Activated naive CD4-positive, alpha-beta T cell treated with anti-CD3 and anti-CD28 coated beads for 36 hours (primary cell): ENCODE data around the gene CAPZB. TPM values are rescaled to one million over a fixed set of nuclear protein-coding genes. Genes with fewer than 3 reads are reported as not detected.
A peak's percentile ranks its signal among the peaks of the same experiment; 100 is the strongest.

Experiments used
- CTCF ChIA-PET: fragments of 350-600 bp; sonication (Branson Sonifier 250); formaldehyde crosslinking; loops from one replicate; lab custom pipeline; 2021; ENCODE audit warnings: antibody characterized with exemption; lab: Charles Lee
- DNase-seq: peaks from one replicate; pipeline ENCODE4 v3.0.0-alpha.2; 2020
- H3K27ac Mint-ChIP-seq: one replicate; pipeline ENCODE4 v1.8.0; 2021; ENCODE audit warnings: mild to moderate bottlenecking, mixed read lengths
- H3K27me3 Mint-ChIP-seq: one replicate; pipeline ENCODE4 v1.8.0; 2021; ENCODE audit warnings: low read depth, mixed read lengths
- H3K36me3 Mint-ChIP-seq: one replicate; pipeline ENCODE4 v1.8.0; 2021; ENCODE audit warnings: low read depth, mixed read lengths
- H3K4me1 Mint-ChIP-seq: one replicate; pipeline ENCODE4 v1.8.0; 2021; ENCODE audit warnings: low read depth, mixed read lengths
- H3K4me3 Mint-ChIP-seq: one replicate; pipeline ENCODE4 v1.8.0; 2021; ENCODE audit warnings: mild to moderate bottlenecking, moderate library complexity, mixed read lengths
- H3K9me3 Mint-ChIP-seq: one replicate; pipeline ENCODE4 v1.8.0; 2021; ENCODE audit warnings: mixed read lengths
- intact Hi-C: fragments of 100-400 bp; cut with micrococcal nuclease; formaldehyde crosslinking; loops from one replicate; pipeline ENCODE4 v1.15.1; 2023
- total RNA-seq, 2 experiments: library from RNA; stranded (reverse); gene quantifications; one replicate each; pipeline ENCODE4 v1.2.3, GENCODE V29; 2021

The CAPZB gene
- total RNA-seq, 2 experiments from 2014 or later, result 362 to 381 TPM

GRCh38 chr1:19419691-19420090, 65.6 kb downstream of the CAPZB start:
- Mint-ChIP-seq H3K9me3 (no peaks in the 10 kb centered on the region), H3K4me1 (peaks cover 57% of the 10 kb centered on the region), H3K27ac (no peak overlapping the region), H3K36me3 (peaks cover 15% of the 10 kb centered on the region), H3K27me3 (no peaks in the 10 kb centered on the region), H3K4me3 (no peak overlapping the region)
- intact Hi-C loops, result no loop called here
- CTCF ChIA-PET, result no interaction called here
- no peak for DNase-seq

- no peak overlapping the region for H3K27ac Mint-ChIP-seq
- CTCF ChIA-PET, result no interaction called here
- H3K4me3 Mint-ChIP-seq, result no peak overlapping the region
- H3K4me1 Mint-ChIP-seq, result peaks cover 50% of the 10 kb centered on the region
- H3K9me3 Mint-ChIP-seq, result no peaks in the 10 kb centered on the region
- H3K27me3 Mint-ChIP-seq, result no peaks in the 10 kb centered on the region
- DNase-seq, result no peak
- peaks cover 15% of the 10 kb centered on the region for H3K36me3 Mint-ChIP-seq
- intact Hi-C loops, result no loop called here
Observed at GRCh38 chr1:19418503-19418971, 66.8 kb downstream of the CAPZB start.

- intact Hi-C loops, result no loop called here
- Mint-ChIP-seq H3K4me1 (peaks cover 46% of the 10 kb centered on the region), H3K9me3 (no peaks in the 10 kb centered on the region), H3K27me3 (no peaks in the 10 kb centered on the region), H3K4me3 (no peak overlapping the region), H3K27ac (no peak overlapping the region), H3K36me3 (peaks cover 15% of the 10 kb centered on the region)
- CTCF ChIA-PET, result interaction anchor here (0.6 kb wide), 1 partner anchor 11 kb away, joined by 7 read pairs; no protein-coding TSS in a partner anchor
- no peak for DNase-seq
Observed at GRCh38 chr1:19416921-19417470, 68.3 kb downstream of the CAPZB start.

GRCh38 chr1:19416145-19416544, 69.2 kb downstream of the CAPZB start:
- no peak for DNase-seq
- H3K27me3 Mint-ChIP-seq, result no peaks in the 10 kb centered on the region
- H3K4me1 Mint-ChIP-seq, result peaks cover 45% of the 10 kb centered on the region
- no peak overlapping the region for H3K27ac Mint-ChIP-seq
- CTCF ChIA-PET, result interaction anchor here (0.6 kb wide), 1 partner anchor 11 kb away, joined by 7 read pairs; no protein-coding TSS in a partner anchor
- intact Hi-C loops, result no loop called here
- peaks cover 18% of the 10 kb centered on the region for H3K36me3 Mint-ChIP-seq
- no peak overlapping the region for H3K4me3 Mint-ChIP-seq
- no peaks in the 10 kb centered on the region for H3K9me3 Mint-ChIP-seq

GRCh38 chr1:19414515-19415121, 70.7 kb downstream of the CAPZB start:
- Mint-ChIP-seq H3K27me3 (no peaks in the 10 kb centered on the region), H3K4me3 (no peak overlapping the region), H3K9me3 (no peaks in the 10 kb centered on the region), H3K4me1 (peaks cover 52% of the 10 kb centered on the region), H3K27ac (no peak overlapping the region), H3K36me3 (peaks cover 18% of the 10 kb centered on the region)
- CTCF ChIA-PET, result no interaction called here
- DNase-seq, result no peak
- intact Hi-C loops, result no loop called here

GRCh38 chr1:19413999-19414398, 71.3 kb downstream of the CAPZB start:
- Mint-ChIP-seq H3K27ac (no peak overlapping the region), H3K36me3 (peaks cover 15% of the 10 kb centered on the region), H3K9me3 (no peaks in the 10 kb centered on the region), H3K27me3 (no peaks in the 10 kb centered on the region), H3K4me1 (peaks cover 57% of the 10 kb centered on the region), H3K4me3 (no peak overlapping the region)
- no peak for DNase-seq
- intact Hi-C loops, result no loop called here
- CTCF ChIA-PET, result interaction anchor here (1.1 kb wide), 1 partner anchor 23 kb away, joined by 3 read pairs; no protein-coding TSS in a partner anchor

- Mint-ChIP-seq H3K27ac (no peak overlapping the region), H3K4me3 (no peak overlapping the region), H3K36me3 (peaks cover 8% of the 10 kb centered on the region), H3K27me3 (no peaks in the 10 kb centered on the region), H3K9me3 (no peaks in the 10 kb centered on the region), H3K4me1 (peaks cover 61% of the 10 kb centered on the region)
- DNase-seq, result no peak
- CTCF ChIA-PET, result interaction anchor here (0.6 to 1.3 kb wide), 4 partner anchors 20 to 74 kb away, joined by 3 read pairs; no protein-coding TSS in a partner anchor
- intact Hi-C loops, result no loop called here
Observed at GRCh38 chr1:19412654-19413053, 72.7 kb downstream of the CAPZB start.

GRCh38 chr1:19411612-19412011, 73.7 kb downstream of the CAPZB start:
- intact Hi-C loops, result no loop called here
- Mint-ChIP-seq H3K27me3 (no peaks in the 10 kb centered on the region), H3K27ac (peak overlapping the region; percentile 59), H3K9me3 (no peaks in the 10 kb centered on the region), H3K36me3 (peaks cover 5% of the 10 kb centered on the region), H3K4me3 (no peak overlapping the region), H3K4me1 (peaks cover 63% of the 10 kb centered on the region)
- DNase-seq, result no peak
- CTCF ChIA-PET, result no interaction called here

GRCh38 chr1:19410393-19410792, 74.9 kb downstream of the CAPZB start:
- H3K36me3 Mint-ChIP-seq, result peaks cover 5% of the 10 kb centered on the region
- peaks cover 71% of the 10 kb centered on the region for H3K4me1 Mint-ChIP-seq

GRCh38 chr1:19409477-19410341, 75.6 kb downstream of the CAPZB start:
- Mint-ChIP-seq H3K9me3 (no peaks in the 10 kb centered on the region), H3K4me1 (peaks cover 72% of the 10 kb centered on the region), H3K4me3 (no peak overlapping the region), H3K36me3 (peaks cover 7% of the 10 kb centered on the region), H3K27me3 (no peaks in the 10 kb centered on the region), H3K27ac (peak overlapping the region; percentile 54)
- no peak for DNase-seq
- CTCF ChIA-PET, result interaction anchor here (0.6 to 1.6 kb wide), 5 partner anchors 21 to 238 kb away, joined by 3 to 5 read pairs (median 3); no protein-coding TSS in a partner anchor
- intact Hi-C loops, result no loop called here

More at GRCh38 chr1:19410393-19410792, 74.9 kb downstream of the CAPZB start:
- Mint-ChIP-seq H3K9me3 (no peaks in the 10 kb centered on the region), H3K27ac (no peak overlapping the region), H3K4me3 (no peak overlapping the region), H3K27me3 (no peaks in the 10 kb centered on the region)
- CTCF ChIA-PET, result interaction anchor here (0.6 to 1.6 kb wide), 5 partner anchors 20 to 237 kb away, joined by 3 to 5 read pairs (median 3); no protein-coding TSS in a partner anchor
- DNase-seq, result no peak
- intact Hi-C loops, result no loop called here

- CTCF ChIA-PET, result no interaction called here
- DNase-seq, result no peak
- Mint-ChIP-seq H3K4me1 (peaks cover 75% of the 10 kb centered on the region), H3K36me3 (peaks cover 11% of the 10 kb centered on the region), H3K27ac (no peak overlapping the region), H3K9me3 (no peaks in the 10 kb centered on the region), H3K27me3 (no peaks in the 10 kb centered on the region), H3K4me3 (no peak overlapping the region)
- intact Hi-C loops, result no loop called here
Observed at GRCh38 chr1:19407494-19408096, 77.7 kb downstream of the CAPZB start.

- Mint-ChIP-seq H3K27ac (no peak overlapping the region), H3K4me1 (peaks cover 75% of the 10 kb centered on the region), H3K9me3 (no peaks in the 10 kb centered on the region), H3K4me3 (no peak overlapping the region), H3K27me3 (no peaks in the 10 kb centered on the region), H3K36me3 (peaks cover 13% of the 10 kb centered on the region)
- intact Hi-C loops, result no loop called here
- no peak for DNase-seq
- CTCF ChIA-PET, result interaction anchor here (0.5 to 2.0 kb wide), 4 partner anchors 16 to 175 kb away, joined by 3 to 6 read pairs (median 4); no protein-coding TSS in a partner anchor
Observed at GRCh38 chr1:19406680-19407079, 78.7 kb downstream of the CAPZB start.
